ENCODE measurements around the gene OR5B21.

The OR5B21 gene

DNA sequence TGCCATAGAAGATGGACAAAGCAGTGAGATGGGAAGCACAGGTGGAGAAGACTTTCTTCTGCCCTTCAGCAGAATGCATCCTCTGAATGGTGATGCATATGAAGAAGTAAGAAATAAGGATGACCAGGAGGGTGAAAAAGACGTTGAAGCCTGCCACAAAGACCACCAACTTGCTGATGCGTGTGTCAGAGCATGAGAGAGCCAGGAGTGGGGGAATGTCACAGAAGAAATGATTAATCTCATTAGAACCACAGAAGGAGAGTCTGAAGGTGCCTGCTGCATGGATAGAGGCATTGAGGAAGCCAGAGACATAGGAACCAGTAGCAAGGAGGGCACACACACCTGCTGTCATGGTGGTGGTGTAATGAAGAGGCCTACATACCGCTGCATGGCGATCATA is 550 bp downstream of the OR5B21 start:
- Histone ChIP-seq H3K27me3 (ENCODE audit: low read depth) (no peaks in the 10 kb centered on the region), H3K4me3 (no peak overlapping the region), H3K9me3 (no peaks in the 10 kb centered on the region), H3K4me1 (no peaks in the 10 kb centered on the region), H3K36me3 (replicated peaks) (no peaks in the 10 kb centered on the region)
- in situ Hi-C loops (cut with MboI; ENCODE audit: low sequenced_read_pairs), result loop anchor here (25.0 kb wide), 3 partner anchors 670 to 1145 kb away; partner anchors contain the start of gene RTN4RL2
- no peak for DNase-seq (ENCODE audit: low spot score in 2 of 2)

DNA sequence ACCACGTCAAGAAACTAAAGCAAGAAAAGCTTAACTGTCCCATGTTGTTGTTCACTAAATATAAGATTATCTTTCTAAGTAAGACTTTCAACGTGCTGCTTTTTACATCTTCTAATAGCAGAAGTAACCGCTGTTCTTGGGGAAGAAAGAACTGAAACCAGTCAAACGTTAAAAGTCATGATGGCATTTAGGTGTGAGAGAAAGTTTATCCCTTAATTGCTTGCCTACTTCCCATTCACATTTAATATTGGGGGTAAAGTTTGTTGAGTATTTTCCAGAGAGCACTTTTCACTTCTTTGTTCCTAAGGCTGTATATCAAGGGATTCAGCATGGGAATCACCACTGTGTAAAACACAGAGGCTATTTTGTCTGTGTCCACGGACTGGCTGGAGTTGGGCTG is 970 bp downstream of the OR5B21 start:
- Histone ChIP-seq H3K36me3 (replicated peaks) (no peaks in the 10 kb centered on the region), H3K4me1 (no peaks in the 10 kb centered on the region), H3K9me3 (no peaks in the 10 kb centered on the region), H3K4me3 (no peak overlapping the region), H3K27me3 (ENCODE audit: low read depth) (no peaks in the 10 kb centered on the region)
- in situ Hi-C loops (cut with MboI; ENCODE audit: low sequenced_read_pairs), result loop anchor here (25.0 kb wide), 3 partner anchors 670 to 1145 kb away; partner anchors contain the start of gene RTN4RL2
- DNase-seq (ENCODE audit: low spot score in 2 of 2), result no peak

- H3K4me1 ChIP-seq, result no peaks in the 10 kb centered on the region
- no peaks in the 10 kb centered on the region for H3K36me3 ChIP-seq (replicated peaks)
- no peaks in the 10 kb centered on the region for H3K9me3 ChIP-seq
- no peaks in the 10 kb centered on the region for H3K27me3 ChIP-seq (ENCODE audit: low read depth)
- in situ Hi-C loops (cut with MboI; ENCODE audit: low sequenced_read_pairs), result loop anchor here (25.0 kb wide), 3 partner anchors 669 to 1144 kb away; partner anchors contain the start of gene RTN4RL2
- no peak overlapping the region for H3K4me3 ChIP-seq
- no peak for DNase-seq (ENCODE audit: low spot score in 2 of 2)
Observed at GRCh38 chr11:58505849-58506248, 2.1 kb downstream of the OR5B21 start.

GRCh38 chr11:58504232-58504631 is 3.7 kb downstream of the OR5B21 start:
- no peak for DNase-seq (ENCODE audit: low spot score in 2 of 2)
- H3K36me3 ChIP-seq (replicated peaks), result no peaks in the 10 kb centered on the region
- H3K4me3 ChIP-seq, result no peak overlapping the region
- no peaks in the 10 kb centered on the region for H3K27me3 ChIP-seq (ENCODE audit: low read depth)
- no peaks in the 10 kb centered on the region for H3K4me1 ChIP-seq
- in situ Hi-C loops (cut with MboI; ENCODE audit: low sequenced_read_pairs), result loop anchor here (25.0 kb wide), 3 partner anchors 667 to 1142 kb away; partner anchors contain the start of gene RTN4RL2
- H3K9me3 ChIP-seq, result no peaks in the 10 kb centered on the region

GRCh38 chr11:58503361-58503856 is 4.5 kb downstream of the OR5B21 start:
- H3K36me3 ChIP-seq (replicated peaks), result no peaks in the 10 kb centered on the region
- H3K27me3 ChIP-seq (ENCODE audit: low read depth), result no peaks in the 10 kb centered on the region
- in situ Hi-C loops (cut with MboI; ENCODE audit: low sequenced_read_pairs), result loop anchor here (25.0 kb wide), 3 partner anchors 666 to 1141 kb away; partner anchors contain the start of gene RTN4RL2
- no peaks in the 10 kb centered on the region for H3K4me1 ChIP-seq
- DNase-seq (ENCODE audit: low spot score in 2 of 2), result no peak
- H3K4me3 ChIP-seq, result no peak overlapping the region
- H3K9me3 ChIP-seq, result no peaks in the 10 kb centered on the region

- in situ Hi-C loops (cut with MboI; ENCODE audit: low sequenced_read_pairs), result loop anchor here (25.0 kb wide), 3 partner anchors 665 to 1140 kb away; partner anchors contain the start of gene RTN4RL2
Observed at GRCh38 chr11:58502004-58502403, 5.9 kb downstream of the OR5B21 start.

DNA sequence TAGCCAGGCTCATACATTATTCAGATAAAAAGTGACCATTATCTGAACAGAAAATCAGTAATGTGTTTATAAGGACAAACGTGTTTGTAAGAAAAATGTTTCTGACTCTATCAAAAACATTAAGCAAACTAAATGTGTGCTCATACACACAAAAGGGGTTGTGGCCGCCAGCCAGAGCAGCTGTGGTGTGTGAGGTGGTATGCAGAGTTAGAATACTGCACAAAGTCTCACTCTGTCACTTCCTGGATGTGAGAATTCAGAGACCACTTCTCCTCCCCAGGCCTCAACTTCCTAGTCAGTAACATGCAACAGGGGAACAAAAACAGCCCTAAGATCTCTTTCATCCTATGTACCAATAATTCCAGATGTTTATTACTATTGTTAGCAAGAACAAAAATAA is 9.4 kb downstream of the OR5B21 start:
- in situ Hi-C loops (cut with MboI; ENCODE audit: low sequenced_read_pairs), result no loop called here
- Histone ChIP-seq H3K36me3 (replicated peaks) (no peaks in the 10 kb centered on the region), H3K9me3 (no peaks in the 10 kb centered on the region), H3K4me3 (no peak overlapping the region), H3K4me1 (no peaks in the 10 kb centered on the region), H3K27me3 (ENCODE audit: low read depth) (no peaks in the 10 kb centered on the region)
- DNase-seq (ENCODE audit: low spot score in 2 of 2), result no peak

More at GRCh38 chr11:58502004-58502403, 5.9 kb downstream of the OR5B21 start:
- no peaks in the 10 kb centered on the region for H3K36me3 ChIP-seq (replicated peaks)
- no peak for DNase-seq (ENCODE audit: low spot score in 2 of 2)
- no peaks in the 10 kb centered on the region for H3K9me3 ChIP-seq
- H3K4me1 ChIP-seq, result no peaks in the 10 kb centered on the region
- H3K27me3 ChIP-seq (ENCODE audit: low read depth), result no peaks in the 10 kb centered on the region
- no peak overlapping the region for H3K4me3 ChIP-seq

DNA sequence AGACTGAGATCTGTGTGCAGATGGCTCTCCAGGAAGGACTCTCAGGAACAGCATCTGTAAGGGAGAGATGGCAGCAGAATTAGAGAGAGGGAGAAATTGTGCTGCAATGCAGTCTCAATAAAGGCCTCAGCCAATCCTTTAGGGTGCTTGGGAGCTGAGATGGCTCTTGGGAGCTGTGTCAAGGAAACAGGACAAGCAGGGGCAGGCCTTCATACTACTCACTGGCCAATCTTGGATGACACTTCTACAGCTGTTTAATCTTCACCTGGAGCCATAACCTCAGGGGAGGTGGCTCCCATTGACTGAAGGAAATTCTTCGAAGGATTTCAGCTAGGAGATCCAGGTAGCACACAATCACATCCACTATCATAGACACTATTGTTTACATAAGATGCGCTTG is 10.0 kb downstream of the OR5B21 start:
- Histone ChIP-seq H3K4me1 (no peaks in the 10 kb centered on the region), H3K4me3 (no peak overlapping the region), H3K9me3 (no peaks in the 10 kb centered on the region), H3K36me3 (replicated peaks) (no peaks in the 10 kb centered on the region), H3K27me3 (ENCODE audit: low read depth) (no peaks in the 10 kb centered on the region)
- no peak for DNase-seq (ENCODE audit: low spot score in 2 of 2)
- in situ Hi-C loops (cut with MboI; ENCODE audit: low sequenced_read_pairs), result no loop called here

GRCh38 chr11:58495906-58496305 is 12.0 kb downstream of the OR5B21 start:
- H3K9me3 ChIP-seq, result no peaks in the 10 kb centered on the region
- H3K27me3 ChIP-seq (ENCODE audit: low read depth), result no peaks in the 10 kb centered on the region
- no peak for DNase-seq (ENCODE audit: low spot score in 2 of 2)
- no peaks in the 10 kb centered on the region for H3K4me1 ChIP-seq
- no peaks in the 10 kb centered on the region for H3K36me3 ChIP-seq (replicated peaks)
- no peak overlapping the region for H3K4me3 ChIP-seq
- in situ Hi-C loops (cut with MboI; ENCODE audit: low sequenced_read_pairs), result no loop called here

DNA sequence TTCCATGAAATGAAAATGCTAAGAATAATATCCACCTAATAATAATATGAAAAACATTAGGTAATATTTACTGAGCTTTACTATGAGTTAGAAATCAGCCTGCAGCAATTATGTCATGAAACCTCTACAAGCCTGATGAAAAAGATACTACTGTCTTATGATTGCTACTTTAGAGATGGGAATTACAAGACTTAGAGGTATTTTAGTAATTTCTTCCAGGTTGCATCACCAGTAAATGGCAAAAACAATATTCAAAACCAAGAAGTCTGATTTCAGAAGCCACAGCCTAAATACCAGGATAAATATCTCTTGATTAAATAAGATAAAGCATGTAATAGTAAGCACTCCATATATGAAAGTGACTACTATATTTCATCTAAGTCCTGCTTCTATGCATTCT is 13.8 kb downstream of the OR5B21 start:
- no peaks in the 10 kb centered on the region for H3K27me3 ChIP-seq (ENCODE audit: low read depth)
- no peak for DNase-seq (ENCODE audit: low spot score in 2 of 2)
- no peaks in the 10 kb centered on the region for H3K4me1 ChIP-seq
- in situ Hi-C loops (cut with MboI; ENCODE audit: low sequenced_read_pairs), result no loop called here
- no peaks in the 10 kb centered on the region for H3K9me3 ChIP-seq
- no peaks in the 10 kb centered on the region for H3K36me3 ChIP-seq (replicated peaks)
- no peak overlapping the region for H3K4me3 ChIP-seq

DNA sequence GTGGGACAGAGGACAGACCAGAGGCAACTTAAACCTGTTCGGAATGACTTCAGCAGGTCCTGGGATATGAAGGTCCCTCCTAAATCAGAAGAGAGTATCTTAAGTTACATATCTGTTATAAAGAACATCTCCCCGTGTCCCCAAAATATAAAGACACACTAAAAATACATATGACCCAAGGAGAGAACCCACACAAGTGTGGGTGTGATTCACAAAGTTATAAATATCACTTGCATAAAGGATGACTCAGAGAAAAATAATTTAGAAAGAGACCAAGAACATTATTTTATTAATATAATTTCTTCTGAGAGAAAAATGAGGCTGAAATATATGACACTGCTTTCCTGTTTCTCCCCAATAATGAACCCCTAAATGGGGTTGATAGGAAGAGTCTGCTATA is 14.2 kb downstream of the OR5B21 start:
- Histone ChIP-seq H3K4me1 (no peaks in the 10 kb centered on the region), H3K36me3 (replicated peaks) (no peaks in the 10 kb centered on the region), H3K4me3 (no peak overlapping the region), H3K27me3 (ENCODE audit: low read depth) (no peaks in the 10 kb centered on the region), H3K9me3 (no peaks in the 10 kb centered on the region)
- no peak for DNase-seq (ENCODE audit: low spot score in 2 of 2)
- in situ Hi-C loops (cut with MboI; ENCODE audit: low sequenced_read_pairs), result no loop called here

GRCh38 chr11:58490827-58491226 is 17.1 kb downstream of the OR5B21 start:
- Histone ChIP-seq H3K27me3 (ENCODE audit: low read depth) (no peaks in the 10 kb centered on the region), H3K9me3 (no peaks in the 10 kb centered on the region), H3K36me3 (replicated peaks) (no peaks in the 10 kb centered on the region), H3K4me3 (no peak overlapping the region), H3K4me1 (peaks cover 12% of the 10 kb centered on the region)
- in situ Hi-C loops (cut with MboI; ENCODE audit: low sequenced_read_pairs), result no loop called here
- DNase-seq (ENCODE audit: low spot score in 2 of 2), result no peak

DNA sequence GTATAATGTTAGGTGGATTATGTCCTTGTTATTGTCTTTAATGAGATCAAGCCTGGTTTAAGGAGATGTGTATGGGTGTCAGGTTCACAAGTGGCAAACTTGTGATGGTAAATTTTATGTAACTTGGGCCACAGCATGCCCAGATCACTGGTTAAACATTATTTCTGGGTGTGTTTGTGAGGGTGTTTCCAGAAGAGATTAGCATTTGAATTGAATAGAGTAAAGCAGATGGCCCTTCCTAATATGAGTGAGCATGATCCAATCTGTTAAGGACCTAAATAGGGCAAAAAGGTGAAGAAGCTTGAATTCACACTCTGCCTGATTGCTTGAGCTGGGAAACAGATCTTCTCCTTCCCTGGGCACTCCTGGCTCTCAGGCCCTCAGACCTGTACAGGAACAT is 20.7 kb downstream of the OR5B21 start:
- no peak for DNase-seq (ENCODE audit: low spot score in 2 of 2)
- Histone ChIP-seq H3K4me3 (no peak overlapping the region), H3K4me1 (peaks cover 12% of the 10 kb centered on the region), H3K36me3 (replicated peaks) (no peaks in the 10 kb centered on the region), H3K9me3 (no peaks in the 10 kb centered on the region), H3K27me3 (ENCODE audit: low read depth) (no peaks in the 10 kb centered on the region)
- in situ Hi-C loops (cut with MboI; ENCODE audit: low sequenced_read_pairs), result no loop called here

DNA sequence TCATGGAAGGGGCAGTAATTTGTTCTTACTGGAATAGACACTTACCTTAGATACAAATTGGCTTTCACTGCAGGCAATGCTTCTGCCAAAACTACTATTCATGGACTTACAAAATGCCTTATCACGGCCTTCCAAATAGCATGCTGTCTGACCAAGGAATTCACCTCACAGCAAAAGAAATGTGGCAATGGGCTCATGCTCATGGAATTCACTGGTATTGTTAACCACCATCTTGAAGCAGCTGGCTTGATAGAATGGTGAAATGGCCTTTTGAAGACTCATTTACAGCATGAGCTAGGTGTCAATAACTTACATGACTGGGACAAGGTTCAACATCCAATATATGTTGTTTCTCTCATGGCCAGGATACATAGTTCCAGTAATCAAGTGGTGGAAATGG is 21.9 kb downstream of the OR5B21 start:
- Histone ChIP-seq H3K36me3 (replicated peaks) (no peaks in the 10 kb centered on the region), H3K4me1 (peaks cover 12% of the 10 kb centered on the region), H3K27me3 (ENCODE audit: low read depth) (no peaks in the 10 kb centered on the region), H3K9me3 (no peaks in the 10 kb centered on the region), H3K4me3 (no peak overlapping the region)
- in situ Hi-C loops (cut with MboI; ENCODE audit: low sequenced_read_pairs), result no loop called here
- DNase-seq (ENCODE audit: low spot score in 2 of 2), result no peak

DNA sequence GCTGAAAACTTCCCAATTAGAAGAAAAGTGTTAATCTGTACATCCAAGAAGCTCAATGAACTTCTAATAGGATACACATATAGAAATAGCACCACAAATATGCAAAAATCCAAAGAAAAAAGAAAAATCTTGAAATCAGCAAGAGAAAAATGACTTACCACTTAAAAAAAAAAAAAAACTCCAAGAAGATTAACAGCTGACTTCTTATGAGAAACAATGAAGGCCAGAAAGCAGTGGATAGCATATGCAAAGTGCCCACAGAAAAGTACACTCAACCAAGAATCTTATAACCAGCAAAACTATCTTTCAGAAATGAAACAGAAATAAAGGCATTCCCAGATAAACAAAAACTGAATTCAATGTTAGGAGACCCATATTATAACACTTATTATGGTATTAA is 36.0 kb downstream of the OR5B21 start:
- DNase-seq (ENCODE audit: low spot score in 2 of 2), result no peak
- Histone ChIP-seq H3K4me1 (no peaks in the 10 kb centered on the region), H3K27me3 (ENCODE audit: low read depth) (no peaks in the 10 kb centered on the region), H3K36me3 (replicated peaks) (no peaks in the 10 kb centered on the region), H3K9me3 (no peaks in the 10 kb centered on the region), H3K4me3 (no peak overlapping the region)
- in situ Hi-C loops (cut with MboI; ENCODE audit: low sequenced_read_pairs), result no loop called here
